GM12872 (cell line): Measurements from ENCODE around the gene KIF17.

Experiments
- CTCF ChIP-seq: IDR thresholded peaks from 3 replicates; pipeline ENCODE4 v1.5.1; 2011; ENCODE audit warnings: low read depth, mild to moderate bottlenecking, low read length, moderate library complexity; ENCODE audit not compliant: insufficient read depth

Gene KIF17

GRCh38 chr1:20730690-20731056 is 12.9 kb upstream of the KIF17 start:
- no peak for TF ChIP-seq CTCF

GRCh38 chr1:20729990-20730689 is 12.3 kb upstream of the KIF17 start:
- TF ChIP-seq CTCF: no peak

- TF ChIP-seq CTCF: no peak
These were observed 11.5 kb upstream of the KIF17 start for GRCh38 chr1:20729155-20729931.

GRCh38 chr1:20728371-20729154 is 10.8 kb upstream of the KIF17 start:
- TF ChIP-seq CTCF: no peak

- TF ChIP-seq CTCF: 0 out of 3 replicates have a peak, but pooled peaks have one; percentile 3
These were observed 10.0 kb upstream of the KIF17 start for GRCh38 chr1:20727746-20728316.

GRCh38 chr1:20726932-20727745 is 9.3 kb upstream of the KIF17 start:
- TF ChIP-seq CTCF: no peak
